GM18508 (cell line): ENCODE measurements around the gene CYP2J2.
"Not testable (repeated sequence)": the region's sequence is repeated elsewhere in the genome, so short reads cannot be mapped to it uniquely, and the experiment has no call there.

Experiments
- ATAC-seq: cut with Tn5 transposase; IDR thresholded peaks from one replicate; pipeline ENCODE4 v1.9.1; 2021; ENCODE audit warnings: moderate number of reproducible peaks; ENCODE audit not compliant: insufficient read depth, unreplicated experiment

The CYP2J2 gene

DNA sequence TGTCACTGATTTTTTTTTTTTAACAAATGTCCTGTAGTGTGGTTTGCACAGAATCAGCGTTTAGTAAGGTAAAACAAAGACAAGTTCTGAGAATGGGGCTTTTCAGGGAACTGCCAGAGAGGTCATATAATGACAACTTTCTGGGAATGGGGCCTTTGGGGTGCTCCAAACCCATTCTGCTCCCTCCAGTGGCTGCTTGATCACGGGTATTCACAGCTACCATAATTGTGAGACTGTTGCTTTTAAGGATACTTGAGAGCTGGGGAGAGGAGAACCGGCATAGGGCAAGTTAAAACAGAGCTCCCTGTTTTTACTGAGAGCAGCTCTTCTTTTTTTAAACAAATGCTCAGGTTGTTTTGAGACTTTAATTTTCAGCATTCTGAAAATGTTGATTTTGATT, 48.2 kb downstream of the CYP2J2 start:
- ATAC-seq = no peak

DNA sequence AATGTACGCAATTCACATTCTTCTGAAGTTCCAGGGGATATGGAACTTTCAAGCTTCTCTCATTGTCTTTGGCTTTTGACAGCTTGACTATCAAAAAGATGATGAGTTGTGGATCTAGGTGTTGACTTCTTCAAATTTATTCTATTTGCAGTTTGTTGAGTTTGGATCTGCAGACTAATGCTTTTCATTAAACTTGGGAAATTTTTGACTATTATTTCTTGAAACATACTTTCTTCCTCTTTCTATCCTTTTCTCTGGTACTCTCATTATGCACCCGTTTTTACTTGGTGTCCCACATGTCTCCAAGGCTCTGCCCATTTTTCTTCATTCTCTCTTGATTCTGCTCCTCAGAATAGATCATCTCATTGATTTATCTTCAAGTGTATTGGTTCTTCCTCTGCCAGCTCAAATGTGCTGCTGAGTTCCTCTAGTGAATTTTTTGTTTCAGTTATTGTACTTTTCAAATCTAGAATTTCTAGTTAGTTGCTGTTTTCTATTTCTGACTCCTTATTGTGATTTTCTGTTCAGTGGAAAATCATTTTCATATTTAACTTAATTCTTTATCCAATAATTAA, 49.4 kb downstream of the CYP2J2 start:
- ATAC-seq = no peak

DNA sequence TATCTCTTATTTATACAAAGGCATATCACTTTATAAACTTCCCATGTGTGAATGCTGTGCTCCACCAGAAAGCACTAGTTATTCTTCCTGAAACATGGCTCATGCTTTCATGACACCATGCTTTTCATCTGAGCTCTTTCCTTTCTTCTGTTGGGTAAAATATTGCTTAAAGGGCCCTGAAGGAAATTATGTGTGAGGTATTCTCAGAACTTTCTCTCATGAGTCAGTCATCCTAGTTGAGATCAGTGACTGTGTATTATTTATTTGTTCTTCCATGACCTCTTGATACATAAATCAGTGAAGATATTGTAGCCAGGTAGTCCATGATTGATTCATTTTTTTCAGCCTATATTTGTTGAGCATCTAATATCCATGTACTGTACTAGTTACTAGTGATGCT, 54.8 kb downstream of the CYP2J2 start:
- ATAC-seq = no peak

DNA sequence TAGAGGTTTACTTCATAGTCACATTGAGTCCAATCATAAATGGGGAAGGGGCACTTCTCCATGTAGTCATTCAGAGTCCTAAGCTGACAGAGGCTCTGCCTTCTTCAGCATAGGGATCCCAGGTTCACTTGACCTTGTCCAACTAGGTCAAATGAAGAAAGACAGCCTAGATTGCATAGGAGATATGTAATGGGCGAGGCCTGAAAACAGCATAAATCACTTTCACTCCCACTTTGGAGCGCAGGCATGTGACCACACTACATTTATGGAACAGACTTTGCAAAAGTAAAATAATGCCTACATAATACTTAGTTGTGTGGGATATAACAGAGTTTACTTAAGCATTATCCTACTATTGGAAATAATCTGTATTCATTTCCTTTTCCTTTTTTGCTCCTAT, 60.1 kb downstream of the CYP2J2 start:
- no peak for ATAC-seq

DNA sequence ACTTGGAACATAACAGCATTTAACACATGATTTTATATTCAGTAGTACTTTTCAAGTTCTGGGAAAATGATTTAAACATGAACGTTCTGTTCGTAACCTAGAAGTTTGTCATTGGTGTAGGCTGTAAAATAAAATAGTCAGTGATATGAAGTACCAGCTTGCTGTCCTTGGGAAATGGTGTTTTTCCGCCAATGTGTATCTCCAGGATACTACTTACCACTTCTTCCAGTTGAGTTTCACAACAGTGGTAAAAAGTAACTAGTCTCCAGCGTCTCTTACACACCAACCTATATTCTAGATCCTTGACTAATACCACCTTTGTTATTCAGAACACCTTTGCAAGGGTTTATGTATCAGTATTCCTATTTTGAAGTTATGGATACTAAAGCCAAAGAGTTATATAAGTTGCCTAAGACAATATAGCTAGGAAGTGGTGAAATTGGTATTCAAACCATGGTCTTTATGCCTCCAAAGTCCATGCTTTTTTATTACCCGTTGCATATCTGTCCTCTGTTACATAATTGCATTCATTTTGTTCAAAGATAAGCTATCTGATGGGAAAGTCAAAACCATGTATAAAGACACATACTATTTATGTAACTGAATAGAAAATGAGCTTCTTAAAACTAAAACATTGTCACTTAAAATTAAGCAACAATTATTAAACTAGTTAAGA, 68.8 kb downstream of the CYP2J2 start:
- ATAC-seq = no peak

DNA sequence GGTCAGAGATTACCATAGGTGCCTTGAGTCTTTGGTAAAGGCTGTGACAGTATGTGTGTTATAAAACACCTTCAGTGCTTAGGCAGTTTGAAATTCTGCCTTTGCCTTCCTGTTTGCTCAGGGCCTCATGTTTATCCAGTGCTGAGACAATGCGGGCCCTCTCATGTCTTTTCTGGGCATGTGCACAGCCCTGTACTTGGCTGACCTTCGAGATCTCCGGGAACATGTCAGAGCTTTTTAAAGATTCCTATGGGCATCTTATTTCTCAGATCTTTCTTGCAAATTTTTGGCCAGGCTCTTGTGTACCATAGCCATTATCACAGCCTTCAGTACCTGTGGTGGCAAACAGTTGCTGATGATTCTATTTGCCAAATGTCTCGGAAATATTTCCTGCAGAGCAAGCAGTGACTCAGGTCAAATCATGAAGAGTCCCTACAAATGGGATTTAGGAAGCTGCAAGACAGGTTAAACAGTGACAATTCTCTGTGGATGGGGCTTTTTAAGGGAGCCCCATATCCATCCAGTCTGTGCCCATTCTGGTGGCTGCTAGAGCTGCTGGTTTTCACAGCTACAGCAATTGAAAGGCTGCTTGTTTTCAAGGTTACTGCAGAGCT, 69.7 kb downstream of the CYP2J2 start:
- no peak for ATAC-seq

DNA sequence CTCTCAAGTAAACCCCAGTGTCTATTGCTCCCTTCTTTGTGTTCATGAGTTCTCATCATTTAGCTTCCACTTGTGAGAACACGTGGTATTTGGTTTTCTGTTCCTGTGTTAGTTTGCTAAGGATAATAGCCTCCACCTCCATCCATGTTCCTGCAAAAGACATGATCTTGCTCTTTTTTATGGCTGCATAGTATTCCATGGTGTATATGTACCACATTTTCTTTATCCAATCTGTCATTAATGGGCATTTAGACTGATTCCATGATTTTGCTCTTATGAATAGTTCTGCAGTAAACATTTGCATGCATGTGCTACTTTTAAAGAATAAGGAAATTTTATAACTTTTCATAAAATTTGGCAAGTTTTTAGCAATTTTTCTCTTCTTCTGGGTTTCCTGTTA, 71.3 kb downstream of the CYP2J2 start:
- ATAC-seq = not testable (repeated sequence)

DNA sequence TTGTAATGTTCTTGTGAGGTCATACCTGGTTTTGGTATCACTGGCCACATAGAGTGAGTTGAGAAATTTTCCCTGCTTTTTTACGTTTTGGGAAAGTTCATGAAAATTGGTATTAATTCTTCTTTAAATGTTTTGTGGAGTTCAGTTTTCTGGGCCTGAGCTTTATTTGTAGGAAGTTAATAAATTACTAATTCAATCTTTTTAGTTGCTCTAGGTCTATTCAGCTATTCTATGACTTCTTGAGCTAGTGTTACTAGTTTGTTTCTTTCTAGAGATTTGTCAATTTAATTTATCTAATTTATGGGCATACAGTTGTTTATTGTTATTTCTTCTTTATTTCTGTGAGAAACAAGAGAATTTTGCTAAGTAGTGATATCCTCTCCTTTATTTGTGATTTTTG, 74.5 kb downstream of the CYP2J2 start:
- no peak for ATAC-seq

DNA sequence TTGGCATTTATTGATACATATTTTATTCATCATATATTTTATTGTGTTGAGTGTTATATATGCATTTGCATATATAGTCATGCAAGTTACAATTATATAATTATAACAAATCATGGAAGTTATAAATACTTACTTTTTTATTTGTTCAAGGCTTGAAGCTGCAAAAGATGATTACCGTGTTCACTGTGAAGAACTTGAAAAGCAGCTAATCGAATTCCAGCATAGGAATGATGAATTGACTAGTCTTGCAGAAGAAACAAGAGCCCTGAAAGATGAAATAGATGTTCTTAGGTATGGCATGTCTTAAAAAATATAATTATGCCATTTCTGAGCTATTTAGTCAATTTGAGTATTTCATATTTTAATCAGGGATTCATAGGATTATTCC, 79.7 kb downstream of the CYP2J2 start:
- no peak for ATAC-seq

DNA sequence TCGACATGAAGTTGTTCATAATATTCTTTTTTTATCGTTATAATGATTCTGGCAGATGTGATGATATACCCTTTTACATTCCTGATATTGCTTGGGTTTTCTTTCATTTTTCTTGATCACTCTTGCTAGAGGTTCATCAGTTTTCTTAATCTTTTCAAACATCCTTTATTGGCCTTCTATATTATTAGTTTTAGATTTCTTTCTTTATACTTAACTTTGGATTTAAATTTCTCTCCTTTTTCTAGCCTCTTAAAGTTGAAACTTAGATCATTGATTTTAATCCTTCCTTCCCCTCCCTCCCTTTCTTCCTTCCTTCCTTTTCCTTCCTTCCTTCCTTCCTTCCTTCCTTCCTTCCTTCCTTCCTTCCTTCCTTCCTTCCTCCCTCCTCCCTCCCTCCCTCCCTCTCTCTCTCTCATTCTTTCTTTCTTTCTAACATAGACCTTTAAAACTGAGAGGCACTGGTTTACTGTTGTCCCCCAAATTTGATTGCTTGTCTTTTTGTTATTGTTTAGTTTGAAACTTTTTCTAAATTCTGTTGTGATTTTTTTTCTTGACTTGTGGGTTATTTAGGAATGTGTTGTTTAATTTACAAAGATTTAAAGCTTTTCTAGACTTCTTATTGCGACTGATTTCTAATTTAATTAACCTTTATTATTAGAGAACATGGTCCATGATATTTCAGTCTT, 80.2 kb downstream of the CYP2J2 start:
- ATAC-seq = no peak

DNA sequence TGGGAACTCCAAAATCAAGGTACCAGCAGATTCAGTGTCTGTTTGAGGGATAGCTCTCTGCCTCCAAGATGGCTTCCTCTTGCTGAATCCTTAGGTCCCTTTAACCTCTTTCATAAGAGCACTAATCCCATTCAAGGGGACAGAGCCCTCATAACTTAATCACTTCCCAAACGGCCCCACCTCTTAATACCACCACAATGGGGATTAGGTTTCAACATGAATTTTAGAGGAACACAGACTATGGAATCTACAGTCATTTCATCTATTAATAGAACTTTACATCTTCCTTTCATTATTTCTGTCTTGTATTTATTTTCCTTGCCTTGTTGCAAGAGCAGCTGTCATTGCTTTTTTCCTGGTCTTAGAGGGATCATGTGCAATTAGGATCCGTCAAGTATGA, 81.5 kb downstream of the CYP2J2 start:
- no peak for ATAC-seq
